H1 (cell line): ENCODE data around the gene SEMA4D. TPM values are rescaled to one million over a fixed set of nuclear protein-coding genes. Genes with fewer than 3 reads are reported as not detected.

Experiments used
- CTCF ChIA-PET: fragments of 300-600 bp; sonication (Branson Sonifier 250); formaldehyde crosslinking; loops from one replicate; lab custom pipeline; 2021; ENCODE audit not compliant: partially characterized antibody; lab: Charles Lee
- POLR2A ChIA-PET: fragments of 300-600 bp; sonication (Branson Sonifier 250); formaldehyde crosslinking; loops from one replicate; lab custom pipeline; 2021; ENCODE audit warnings: inconsistent platforms; ENCODE audit not compliant: partially characterized antibody; lab: Charles Lee
- DNase-seq, 2 experiments: peaks; one replicate each; pipeline versions ENCODE4 v3.0.0 to v3.0.0-alpha.2; 2010 to 2022; ENCODE audit warnings: low spot score in 2 of 2, low read depth in 1 of 2, mixed read lengths in 1 of 2
- FAIRE-seq: peaks from 2 replicates; lab custom pipeline; 2011; peaks lifted over from hg19 to GRCh38; lab: Jason Lieb, UNC
- H2AFZ ChIP-seq: 2 replicates; pipeline ENCODE4 v1.8.1; 2012; ENCODE audit warnings: low read length, inconsistent platforms
- H2AK5ac ChIP-seq: 2 replicates; pipeline ENCODE4 v1.6.1; 2013; ENCODE audit warnings: low read depth, low read length
- H2BK120ac ChIP-seq: replicated peaks from 2 replicates; pipeline ENCODE3; 2013; ENCODE audit warnings: low read depth, low read length, inconsistent platforms
- H2BK12ac ChIP-seq: 2 replicates; pipeline ENCODE4 v1.6.1; 2013; ENCODE audit warnings: low read depth, low read length
- H2BK15ac ChIP-seq: 2 replicates; pipeline ENCODE4 v1.6.1; 2013; ENCODE audit warnings: low read length
- H2BK20ac ChIP-seq: 2 replicates; pipeline ENCODE4 v1.6.1; 2013; ENCODE audit warnings: low read length
- H2BK5ac ChIP-seq: 2 replicates; pipeline ENCODE4 v1.6.1; 2013; ENCODE audit warnings: low read depth, low read length
- H3K14ac ChIP-seq: 2 replicates; pipeline ENCODE4 v1.6.1; 2013; ENCODE audit warnings: inconsistent platforms; ENCODE audit not compliant: insufficient read length
- H3K18ac ChIP-seq: 2 replicates; pipeline ENCODE4 v1.6.1; 2013; ENCODE audit warnings: low read length; ENCODE audit errors: extremely low read depth
- H3K23ac ChIP-seq: 2 replicates; pipeline ENCODE4 v1.6.1; 2013; ENCODE audit warnings: inconsistent platforms; ENCODE audit not compliant: insufficient read length
- H3K23me2 ChIP-seq: 2 replicates; pipeline ENCODE4 v1.6.1; 2013; ENCODE audit warnings: low read depth, low read length
- H3K27ac ChIP-seq: 2 replicates; pipeline ENCODE4 v1.6.1; 2011; ENCODE audit warnings: low read depth, low read length, inconsistent platforms
- H3K27me3 ChIP-seq, 4 experiments: replicated peaks in 1 of 4; 1 replicate in 1 of 4; 2 replicates in 3 of 4; pipeline versions ENCODE4 v1.6.1 to v1.8.1; 2011 to 2013; ENCODE audit warnings: low read length in 3 of 4, mild to moderate bottlenecking in 3 of 4, inconsistent platforms in 2 of 4, mixed read lengths in 2 of 4, moderate library complexity in 1 of 4; ENCODE audit not compliant: control insufficient read depth in 3 of 4, insufficient read depth in 3 of 4; ENCODE audit errors: extremely low read depth in 1 of 4
- H3K36me3 ChIP-seq, 4 experiments: 2 replicates each; pipeline versions ENCODE4 v1.6.1 to v1.8.1; 2011 to 2013; ENCODE audit warnings: mild to moderate bottlenecking in 4 of 4, low read length in 3 of 4, moderate library complexity in 2 of 4, control low read depth in 1 of 4, inconsistent platforms in 1 of 4; ENCODE audit not compliant: insufficient read depth in 4 of 4, control insufficient read depth in 2 of 4
- H3K4ac ChIP-seq: replicated peaks from 2 replicates; pipeline ENCODE3; 2013; ENCODE audit warnings: low read length, low read depth, mixed read lengths, inconsistent platforms; ENCODE audit not compliant: insufficient read length
- H3K4me1 ChIP-seq, 4 experiments: replicated peaks in 1 of 4; 1 replicate in 1 of 4; 2 replicates in 3 of 4; pipeline versions ENCODE4 v1.6.1 to v1.8.1; 2011 to 2013; ENCODE audit warnings: low read length in 3 of 4, inconsistent platforms in 2 of 4, mixed read lengths in 1 of 4; ENCODE audit not compliant: insufficient read depth in 4 of 4, control insufficient read depth in 3 of 4
- H3K4me2 ChIP-seq, 2 experiments: 2 replicates each; pipeline versions ENCODE4 v1.6.1 to v1.8.1; 2011 to 2013; ENCODE audit warnings: low read depth in 2 of 2, low read length in 2 of 2, control low read depth in 1 of 2, inconsistent platforms in 1 of 2, mild to moderate bottlenecking in 1 of 2; ENCODE audit not compliant: insufficient read depth in 1 of 2
- H3K4me3 ChIP-seq, 4 experiments: fragments of 200-600, 300-600 bp in 1 of 4; sonication (generic), shearing (Covaris generic), sonication (Bioruptor Twin) in 1 of 4; 2 replicates each; pipeline versions ENCODE4 v1.5.1 to v1.8.1; 2011 to 2016; ENCODE audit warnings: low read length in 4 of 4, low read depth in 3 of 4, control low read depth in 2 of 4, inconsistent platforms in 2 of 4, mild to moderate bottlenecking in 2 of 4, mixed read lengths in 1 of 4, moderate library complexity in 1 of 4; ENCODE audit not compliant: insufficient read depth in 2 of 4; ENCODE audit errors: extremely low read depth in 1 of 4
- H3K56ac ChIP-seq: replicated peaks from 2 replicates; pipeline ENCODE3; 2013; ENCODE audit warnings: low read depth, mild to moderate bottlenecking, mixed read lengths, low read length, inconsistent platforms; ENCODE audit not compliant: insufficient read length
- H3K79me1 ChIP-seq: 2 replicates; pipeline ENCODE4 v1.6.1; 2013; ENCODE audit warnings: low read depth, low read length, control low read depth
- H3K79me2 ChIP-seq, 2 experiments: 2 replicates each; pipeline versions ENCODE4 v1.6.1 to v1.8.1; 2012 to 2013; ENCODE audit warnings: low read length in 2 of 2, mild to moderate bottlenecking in 2 of 2, inconsistent platforms in 1 of 2; ENCODE audit not compliant: insufficient read depth in 2 of 2, control insufficient read depth in 1 of 2
- H3K9ac ChIP-seq, 4 experiments: replicated peaks in 1 of 4; 1 replicate in 1 of 4; 2 replicates in 3 of 4; pipeline versions ENCODE4 v1.6.1 to v1.8.1; 2011 to 2013; ENCODE audit warnings: low read depth in 3 of 4, low read length in 3 of 4, control low read depth in 2 of 4, mild to moderate bottlenecking in 2 of 4, moderate library complexity in 2 of 4, inconsistent platforms in 1 of 4; ENCODE audit errors: extremely low read depth in 1 of 4
- H3K9me3 ChIP-seq, 2 experiments: 2 replicates each; pipeline versions ENCODE4 v1.6.1 to v1.8.1; 2012 to 2013; ENCODE audit warnings: mild to moderate bottlenecking in 2 of 2, moderate library complexity in 2 of 2, control low read depth in 1 of 2, inconsistent platforms in 1 of 2, low read depth in 1 of 2, low read length in 1 of 2, mixed read lengths in 1 of 2; ENCODE audit not compliant: insufficient read depth in 2 of 2
- H4K20me1 ChIP-seq, 2 experiments: replicated peaks in 1 of 2; 2 replicates each; pipeline versions ENCODE3 to v1.8.1; 2011 to 2013; ENCODE audit warnings: inconsistent platforms in 2 of 2, low read length in 2 of 2, mild to moderate bottlenecking in 1 of 2; ENCODE audit not compliant: insufficient read depth in 2 of 2, control insufficient read depth in 1 of 2
- H4K5ac ChIP-seq: 2 replicates; pipeline ENCODE4 v1.6.1; 2013; ENCODE audit warnings: low read length, low read depth, mixed read lengths, inconsistent platforms; ENCODE audit not compliant: insufficient read length
- H4K8ac ChIP-seq: 2 replicates; pipeline ENCODE4 v1.8.0; 2013; ENCODE audit warnings: mild to moderate bottlenecking, moderate library complexity, low read length, inconsistent platforms; ENCODE audit not compliant: insufficient read depth; ENCODE audit errors: extremely low read depth
- H4K91ac ChIP-seq: replicated peaks from 2 replicates; pipeline ENCODE3; 2013; ENCODE audit warnings: low read length, mixed read lengths, inconsistent platforms; ENCODE audit not compliant: insufficient read length
- BCL11A ChIP-seq, 2 experiments: IDR thresholded peaks; one replicate each; pipeline ENCODE4 v1.6.1; 2011; ENCODE audit warnings: low read depth in 2 of 2, low read length in 2 of 2, mild to moderate bottlenecking in 2 of 2
- CBX8 ChIP-seq: fragments of 300-800, 300-1000 bp; sonication (generic); IDR thresholded peaks from 2 replicates; pipeline ENCODE4 v1.7.1; 2016; ENCODE audit warnings: low read depth, low read length, borderline replicate concordance
- EZH2 ChIP-seq: fragments of 200-600 bp; sonication (generic); IDR thresholded peaks from 2 replicates; pipeline ENCODE4 v1.7.1; 2012; ENCODE audit warnings: low read depth, mild to moderate bottlenecking, moderate library complexity, low read length, inconsistent platforms; ENCODE audit not compliant: severe bottlenecking
- GTF2F1 ChIP-seq: IDR thresholded peaks from 2 replicates; pipeline ENCODE4 v1.6.1; 2012; ENCODE audit warnings: low read depth, low read length, improper control_type of control experiment, borderline replicate concordance
- HDAC2 ChIP-seq, 2 experiments: fragments of 300-600 bp in 1 of 2; sonication (generic) in 1 of 2; IDR thresholded peaks; 2 replicates each; pipeline ENCODE4 v1.6.1; 2011 to 2012; ENCODE audit warnings: low read depth in 2 of 2, low read length in 2 of 2, mild to moderate bottlenecking in 2 of 2, moderate library complexity in 2 of 2, borderline replicate concordance in 1 of 2, inconsistent platforms in 1 of 2
- KDM4A ChIP-seq: IDR thresholded peaks from one replicate; pipeline ENCODE4 v1.7.1; 2012; ENCODE audit warnings: low read depth, mild to moderate bottlenecking, moderate library complexity, low read length, inconsistent platforms; ENCODE audit not compliant: severe bottlenecking
- POLR2A ChIP-seq, 2 experiments: IDR thresholded peaks; 1 replicate in 1 of 2; 2 replicates in 1 of 2; pipeline ENCODE4 v1.6.1; 2011; ENCODE audit warnings: low read depth in 2 of 2, low read length in 2 of 2, mild to moderate bottlenecking in 2 of 2; ENCODE audit errors: control extremely low read depth in 1 of 2
- RBBP5 ChIP-seq: IDR thresholded peaks from 2 replicates; pipeline ENCODE4 v1.7.1; 2012; ENCODE audit warnings: low read depth, mild to moderate bottlenecking, inconsistent platforms, low read length, moderate library complexity, borderline replicate concordance
- SAP30 ChIP-seq: fragments of 300-600 bp; sonication (generic); IDR thresholded peaks from 2 replicates; pipeline ENCODE4 v1.7.1; 2012; ENCODE audit warnings: low read length, moderate library complexity, mild to moderate bottlenecking, inconsistent platforms; ENCODE audit not compliant: insufficient read depth, insufficient replicate concordance
- SRF ChIP-seq: IDR thresholded peaks from 2 replicates; pipeline ENCODE4 v1.6.1; 2011; ENCODE audit warnings: mild to moderate bottlenecking, low read depth, low read length, moderate library complexity
- TEAD4 ChIP-seq: IDR thresholded peaks from 2 replicates; pipeline ENCODE4 v1.6.1; 2012; ENCODE audit warnings: low read depth, low read length, inconsistent platforms, mixed read lengths
- YY1 ChIP-seq: IDR thresholded peaks from 2 replicates; pipeline ENCODE4 v1.6.1; 2011; ENCODE audit warnings: low read depth, mild to moderate bottlenecking, low read length
- WGBS, 2 experiments: shearing (Covaris generic) in 1 of 2; methylation state at CpG; one replicate each; pipeline versions ENCODE4 v1.1.6 to v1.1.7; 2013 to 2015; ENCODE audit warnings: low lambda C conversion rate in 2 of 2, mixed read lengths in 2 of 2, inconsistent platforms in 1 of 2, low coverage in 1 of 2, missing lambda C conversion rate in 1 of 2; ENCODE audit not compliant: insufficient replicate concordance in 2 of 2, insufficient coverage in 1 of 2, insufficient read length in 1 of 2; ENCODE audit errors: extremely low coverage in 1 of 2, missing lambda C conversion rate in 1 of 2; 5-methylcytosine and 5-hydroxymethylcytosine counted together
- polyA plus RNA-seq, 7 experiments: library from polyadenylated mRNA; depleted of rRNA in 3 of 7; stranded (reverse) in 5 of 7; unstranded in 2 of 7; fragments of >200 nt in 5 of 7; fragments of 200-250 nt in 2 of 7; gene quantifications; 1 replicate in 5 of 7; 2 replicates in 1 of 7; 4 replicates in 1 of 7; pipeline versions ENCODE4 v1.2.1 to v1.2.3, GENCODE V29; 2011 to 2013; ENCODE audit warnings: missing spikeins in 2 of 7, mixed read lengths in 2 of 7
- total RNA-seq: library from RNA; stranded (reverse); fragmentation: NEBNext Ultra II Directional; extraction: Animal tissue kit (Norgen Biotek cat#: 25700); gene quantifications from 2 replicates; pipeline ENCODE4 v1.2.1, GENCODE V29; 2021

The SEMA4D gene
- total and polyA plus RNA-seq, 2 of the 8 experiments (the other 6 are each of a cell fraction or from before 2014, with no cell fraction given) = 21.0 to 70.4 TPM

DNA sequence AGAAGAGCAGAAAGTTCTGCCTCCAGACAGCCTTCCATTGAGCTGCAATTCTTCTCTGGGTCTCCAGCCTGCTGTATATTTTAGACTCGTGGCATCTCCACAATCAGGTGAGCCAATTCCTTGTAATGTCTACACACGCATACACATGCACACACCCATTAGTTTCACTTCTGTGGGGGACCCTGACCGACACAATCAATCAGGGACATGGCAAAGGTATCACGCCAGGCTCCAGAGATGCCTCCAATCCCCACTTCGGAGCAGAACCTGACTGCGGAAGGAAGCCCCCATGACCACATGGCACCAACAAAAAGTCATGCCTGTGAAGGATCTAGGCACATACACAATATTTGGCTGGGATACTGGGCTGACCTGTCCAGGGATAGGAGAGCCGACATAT lies 21.4 kb downstream of the SEMA4D start:
- H2AK5ac ChIP-seq = no peak overlapping the region
- H2AFZ ChIP-seq = no peak overlapping the region
- H3K56ac ChIP-seq = no peak overlapping the region
- H2BK120ac ChIP-seq = no peak overlapping the region
- peaks cover 2 to 12% (median 3%) of the 10 kb centered on the region in 4 experiments; a peak in 6 of 7 replicates for H3K4me1 ChIP-seq
- no peak overlapping the region for H2BK12ac ChIP-seq
- H3K4ac ChIP-seq = no peak overlapping the region
- no peak overlapping the region for H2BK5ac ChIP-seq
- H3K14ac ChIP-seq = no peak overlapping the region
- WGBS, 2 experiments = 92% methylated on average over 7 of the region's 7 CpGs; no CpG with 5 or more reads in 1 of the 2 experiments
- no peaks in the 10 kb centered on the region for H3K27me3 ChIP-seq
- TF ChIP-seq KDM4A (no peak), HDAC2 (IDR thresholded peaks at IDR 0.05; ENCODE audit: borderline replicate concordance in 1 of 2, low read depth in 2 of 2, low read length in 2 of 2) (no peak), TEAD4 (no peak), BCL11A (IDR thresholded peaks at IDR 0.05; ENCODE audit: low read depth in 2 of 2, low read length in 2 of 2) (no peak), CBX8 (no peak), GTF2F1 (no peak), RBBP5 (no peak), EZH2 (no peak), POLR2A (IDR thresholded peaks at IDR 0.05; ENCODE audit: control extremely low read depth in 1 of 2, low read depth in 2 of 2, low read length in 2 of 2) (no peak), SRF (no peak), YY1 (no peak), SAP30 (no peak)
- H3K9ac ChIP-seq = no peak overlapping the region
- no peak overlapping the region for H3K4me3 ChIP-seq
- peaks cover 24% of the 10 kb centered on the region for H3K79me1 ChIP-seq
- CTCF ChIA-PET = no interaction called here
- no peak overlapping the region for H2BK20ac ChIP-seq
- FAIRE-seq = no peak
- no peaks in the 10 kb centered on the region; a peak in 1 of 8 replicates for H3K36me3 ChIP-seq
- no peak overlapping the region for H2BK15ac ChIP-seq
- no peak overlapping the region for H4K91ac ChIP-seq
- H3K18ac ChIP-seq = no peak overlapping the region
- no peak overlapping the region for H3K27ac ChIP-seq
- POLR2A ChIA-PET = no interaction called here
- H3K23ac ChIP-seq = no peak overlapping the region
- no peak overlapping the region for H4K5ac ChIP-seq
- peaks cover 2 to 10% of the 10 kb centered on the region in 2 experiments for H4K20me1 ChIP-seq
- H3K23me2 ChIP-seq = no peaks in the 10 kb centered on the region
- H3K79me2 ChIP-seq = peaks cover 5 to 77% of the 10 kb centered on the region in 2 experiments; a peak in 2 of 4 replicates
- DNase-seq = no peak
- no peak overlapping the region for H3K4me2 ChIP-seq
- no peak overlapping the region for H4K8ac ChIP-seq
- H3K9me3 ChIP-seq = no peaks in the 10 kb centered on the region; a peak in 1 of 4 replicates
